ENCODE measurements around the gene EML6. TPM values are rescaled to one million over a fixed set of nuclear protein-coding genes. Genes with fewer than 3 reads are reported as not detected.

The EML6 gene
- total and polyA plus RNA-seq, 2 of the 8 experiments (the other 6 are each of a cell fraction or from before 2014, with no cell fraction given), result 1.2 to 1.6 TPM

- TF ChIP-seq KDM4A (IDR thresholded peaks at IDR 0.05; ENCODE audit: low read depth, low read length, severe bottlenecking) (no peak), SAP30 (IDR thresholded peaks at IDR 0.05; ENCODE audit: insufficient read depth, insufficient replicate concordance, low read length) (no peak), TAF7 (optimal IDR thresholded peaks at IDR 0.05; ENCODE audit: borderline replicate concordance, low read depth, low read length) (no peak), RBBP5 (IDR thresholded peaks at IDR 0.05; ENCODE audit: borderline replicate concordance, low read depth, low read length) (no peak), GABPA (IDR thresholded peaks at IDR 0.05; ENCODE audit: borderline replicate concordance, insufficient read depth, low read length) (no peak), BACH1 (IDR thresholded peaks at IDR 0.05; ENCODE audit: low read length) (no peak)
These were observed 253.7 kb downstream of the EML6 start (continued) for GRCh38 chr2:54977149-54977548.
